Endothelial cell of umbilical vein (primary cell): ENCODE results near the gene RBPJL. TPM values are rescaled to one million over a fixed set of nuclear protein-coding genes. Genes with fewer than 3 reads are reported as not detected.

Source experiments
- BruUV-seq: library from RNA; stranded (reverse); fragments of 400-500 nt; replicated peaks from 2 replicates; lab custom pipeline; 2021; lab: Mats Ljungman, UMichigan
- CTCF ChIA-PET: fragments of 300-600, 350-600 bp; sonication (Branson Sonifier 250); formaldehyde crosslinking; loops from one replicate; lab custom pipeline; 2021; ENCODE audit warnings: antibody characterized with exemption, inconsistent platforms; lab: Charles Lee
- POLR2A ChIA-PET: fragments of 300-600, 350-600 bp; sonication (Branson Sonifier 250); formaldehyde crosslinking; loops from one replicate; lab custom pipeline; 2021; ENCODE audit warnings: antibody characterized with exemption, inconsistent platforms; lab: Charles Lee
- DNase-seq: peaks from one replicate; pipeline ENCODE4 v3.0.0-alpha.2; 2011; ENCODE audit warnings: low read depth, low spot score
- FAIRE-seq: peaks from 2 replicates; lab custom pipeline; 2011; peaks lifted over from hg19 to GRCh38; lab: Jason Lieb, UNC
- H2AFZ ChIP-seq: 2 replicates; pipeline ENCODE4 v1.6.0; 2012; ENCODE audit warnings: low read depth, low read length, control low read depth, inconsistent platforms
- H3K27ac ChIP-seq: 2 replicates; pipeline ENCODE4 v1.5.1; 2011; ENCODE audit warnings: low read depth, mild to moderate bottlenecking, control low read depth, low read length, moderate library complexity; ENCODE audit not compliant: insufficient read depth
- H3K27me3 ChIP-seq, 2 experiments: 2 replicates each; pipeline versions ENCODE4 v1.6.0 to v1.6.1; 2011; ENCODE audit warnings: low read length in 2 of 2, mixed read lengths in 1 of 2; ENCODE audit not compliant: control insufficient read depth in 2 of 2, insufficient read depth in 2 of 2
- H3K36me3 ChIP-seq, 2 experiments: 2 replicates in 1 of 2; 3 replicates in 1 of 2; pipeline ENCODE4 v1.5.1; 2011; ENCODE audit warnings: low read length in 2 of 2, mild to moderate bottlenecking in 1 of 2, moderate library complexity in 1 of 2; ENCODE audit not compliant: control insufficient read depth in 2 of 2, insufficient read depth in 2 of 2; ENCODE audit errors: extremely low read depth in 1 of 2
- H3K4me1 ChIP-seq: 3 replicates; pipeline ENCODE4 v1.5.1; 2011; ENCODE audit warnings: mild to moderate bottlenecking, low read length; ENCODE audit not compliant: control insufficient read depth, insufficient read depth; ENCODE audit errors: extremely low read depth
- H3K4me2 ChIP-seq: 2 replicates; pipeline ENCODE4 v1.6.1; 2011; ENCODE audit warnings: low read length, control low read depth, mixed read lengths; ENCODE audit not compliant: insufficient read depth
- H3K4me3 ChIP-seq, 3 experiments: fragments of 200-600 bp in 1 of 3; sonication (generic), shearing (Covaris generic) in 1 of 3; replicated peaks in 1 of 3; 2 replicates each; pipeline ENCODE4 v1.5.1; 2011 to 2016; ENCODE audit warnings: control low read depth in 3 of 3, low read length in 3 of 3, mild to moderate bottlenecking in 2 of 3, inconsistent platforms in 1 of 3, low read depth in 1 of 3, moderate library complexity in 1 of 3; ENCODE audit not compliant: insufficient read depth in 1 of 3
- H3K79me2 ChIP-seq: 2 replicates; pipeline ENCODE4 v1.6.0; 2012; ENCODE audit warnings: low read length, inconsistent platforms; ENCODE audit not compliant: control insufficient read depth, insufficient read depth
- H3K9ac ChIP-seq: replicated peaks from 2 replicates; pipeline ENCODE3; 2011; ENCODE audit warnings: low read length, control low read depth; ENCODE audit not compliant: insufficient read depth; ENCODE audit errors: extremely low read depth
- H3K9me1 ChIP-seq: replicated peaks from 3 replicates; pipeline ENCODE4 v1.6.0; 2011; ENCODE audit warnings: mild to moderate bottlenecking, low read length; ENCODE audit not compliant: control insufficient read depth, insufficient read depth; ENCODE audit errors: extremely low read depth
- H3K9me3 ChIP-seq: replicated peaks from 2 replicates; pipeline ENCODE4 v1.5.1; 2012; ENCODE audit warnings: low read length, inconsistent platforms; ENCODE audit not compliant: control insufficient read depth, insufficient read depth
- H4K20me1 ChIP-seq: replicated peaks from 2 replicates; pipeline ENCODE3; 2011; ENCODE audit warnings: mild to moderate bottlenecking, low read length; ENCODE audit not compliant: control insufficient read depth, insufficient read depth; ENCODE audit errors: extremely low read depth
- GATA2 ChIP-seq: IDR thresholded peaks from 2 replicates; pipeline ENCODE4 v1.7.0; 2011; ENCODE audit warnings: low read depth, mild to moderate bottlenecking, moderate library complexity, mixed read lengths, low read length; ENCODE audit not compliant: insufficient read length, insufficient read depth
- JUN ChIP-seq: IDR thresholded peaks from 2 replicates; pipeline ENCODE4 v1.6.1; 2011; ENCODE audit warnings: borderline replicate concordance, low read depth; ENCODE audit not compliant: insufficient read length, insufficient read depth
- MYC ChIP-seq: IDR thresholded peaks from one replicate; pipeline ENCODE4 v1.6.1; 2011; ENCODE audit warnings: mild to moderate bottlenecking, low read depth, low read length
- POLR2AphosphoS5 ChIP-seq: IDR thresholded peaks from 2 replicates; pipeline ENCODE4 v1.6.1; 2012; ENCODE audit warnings: low read depth, mild to moderate bottlenecking, control low read depth, low read length, moderate library complexity; ENCODE audit not compliant: insufficient read depth
- dilution Hi-C: fragments of 300-500 bp; cut with MboI; formaldehyde crosslinking; loops from one replicate; pipeline ENCODE4 v1.15.0; 2019; ENCODE audit warnings: low sequenced_read_pairs; ENCODE audit not compliant: extremely low pct_ligation_motif_present
- intact Hi-C: fragments of 100-400 bp; cut with micrococcal nuclease; formaldehyde crosslinking; loops from one replicate; pipeline ENCODE4 v1.10.0; 2022
- polyA plus RNA-seq, 4 experiments: library from polyadenylated mRNA; depleted of rRNA in 3 of 4; stranded (reverse) in 3 of 4; unstranded in 1 of 4; fragments of >200 nt; gene quantifications; 2 replicates each; pipeline versions ENCODE4 v1.2.1 to v1.2.3, GENCODE V29; 2011 to 2012; ENCODE audit warnings: missing spikeins in 1 of 4
- total RNA-seq: library from RNA; stranded (reverse); gene quantifications from 2 replicates; pipeline ENCODE4 v1.2.3, GENCODE V29; 2021

The RBPJL gene
- total and polyA plus RNA-seq, 2 donors (not counting 3 experiments of a cell fraction or from before 2014, with no cell fraction given), result not detected

DNA sequence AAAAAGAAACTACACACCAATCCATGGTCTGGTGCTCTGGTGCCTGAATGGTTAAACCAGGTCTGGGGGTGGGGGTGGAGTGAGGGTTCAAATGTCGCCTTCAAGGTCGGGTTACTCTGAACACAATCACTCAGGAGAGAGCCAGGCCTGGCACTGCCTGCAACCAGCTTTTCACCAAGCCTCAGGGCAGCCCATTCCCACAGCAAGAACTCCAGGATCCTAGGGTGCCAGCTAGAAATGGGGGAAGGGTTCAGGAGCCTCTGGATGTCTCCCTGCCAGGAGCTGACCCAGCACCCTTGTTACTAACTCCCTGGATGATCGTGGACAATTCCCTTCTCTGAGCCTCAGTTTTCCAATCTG, 34.9 kb downstream of the RBPJL start:
- Histone ChIP-seq H3K9me1 (no peaks in the 10 kb centered on the region), H3K9me3 (no peaks in the 10 kb centered on the region), H3K4me3 (no peak overlapping the region), H3K27me3 (no peaks in the 10 kb centered on the region), H2AFZ (no peak overlapping the region), H4K20me1 (no peaks in the 10 kb centered on the region), H3K79me2 (peaks cover 82% of the 10 kb centered on the region), H3K4me2 (no peak overlapping the region), H3K4me1 (peaks cover 67% of the 10 kb centered on the region), H3K36me3 (peaks cover 0 to 3% of the 10 kb centered on the region in 2 experiments), H3K9ac (no peak overlapping the region), H3K27ac (no peak overlapping the region)
- dilution Hi-C loops (no loop called here), intact Hi-C loops (loop anchor here (10.0 kb wide), 1 partner anchor 573 kb away; the partner anchor contains the start of gene PLTP)
- ChIA-PET POLR2A (interaction anchor here (1.9 kb wide), 1 partner anchor 21 kb away, joined by 4 read pairs; the partner anchor contains the start of gene SYS1), CTCF (interaction anchor here (1.2 to 1.6 kb wide), 6 partner anchors 11 to 95 kb away, joined by 3 to 9 read pairs (median 4); partner anchors contain the start of gene SYS1)
- no peak for FAIRE-seq
- TF ChIP-seq MYC, result no peak
- TF ChIP-seq POLR2AphosphoS5, result no peak
- DNase-seq, result no peak
- BruUV-seq, result no TSS peak

DNA sequence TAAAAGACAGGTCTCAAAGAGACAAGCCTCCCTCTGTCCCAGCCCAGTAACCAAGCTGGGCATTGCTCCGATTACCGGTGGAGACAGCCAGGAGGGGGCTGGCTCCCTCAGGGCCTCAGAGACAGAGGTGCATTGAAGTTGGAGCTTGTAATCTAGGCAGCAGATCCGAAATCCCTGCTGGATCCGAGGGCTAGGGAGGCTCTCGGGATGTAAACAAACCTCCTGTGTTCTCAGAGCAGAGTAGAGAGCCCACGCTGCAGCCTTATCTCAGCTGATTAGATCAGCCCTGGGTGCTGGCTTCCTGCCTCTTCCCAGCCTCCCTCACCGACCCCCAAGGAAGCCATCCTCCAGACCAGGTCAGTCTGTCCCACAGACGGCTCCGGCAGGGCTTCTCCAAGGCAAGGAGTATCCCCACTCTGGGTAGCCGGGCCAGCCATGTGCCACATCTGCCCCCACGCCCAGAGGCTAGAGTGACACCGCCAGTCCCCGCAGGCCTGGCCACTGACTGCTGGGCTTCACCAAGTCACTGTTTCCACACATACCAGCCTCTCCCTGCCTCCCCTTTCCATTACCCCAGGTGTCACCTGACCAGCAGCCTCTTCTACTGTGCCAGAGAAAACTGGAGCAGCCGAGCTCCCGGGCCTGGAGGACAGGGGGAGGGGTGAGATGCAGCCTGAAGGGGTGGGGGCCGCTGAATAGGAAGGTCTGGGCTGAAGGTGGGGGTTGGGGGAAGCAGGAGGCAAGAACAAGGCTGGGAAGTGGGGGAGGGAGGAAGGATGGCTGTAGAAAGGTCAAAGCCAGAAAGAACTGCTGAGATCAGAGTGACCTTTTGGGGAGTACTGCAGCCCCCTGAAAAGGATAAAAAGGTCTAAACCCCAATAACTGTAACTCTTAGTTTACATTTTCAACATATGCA, 35.6 kb downstream of the RBPJL start:
- no peak overlapping the region for H3K4me2 ChIP-seq
- peaks cover 0 to 3% of the 10 kb centered on the region in 2 experiments for H3K36me3 ChIP-seq
- FAIRE-seq, result no peak
- H3K27me3 ChIP-seq, result no peaks in the 10 kb centered on the region
- DNase-seq, result peak; percentile 50
- H3K9me1 ChIP-seq, result no peaks in the 10 kb centered on the region
- peaks cover 81% of the 10 kb centered on the region for H3K79me2 ChIP-seq
- peaks cover 68% of the 10 kb centered on the region for H3K4me1 ChIP-seq
- ChIA-PET POLR2A (interaction anchor here (0.7 to 1.9 kb wide), 2 partner anchors 20 to 73 kb away, joined by 3 to 4 read pairs; partner anchors contain the start of genes PIGT and SYS1), CTCF (interaction anchor here (1.2 to 1.6 kb wide), 6 partner anchors 11 to 95 kb away, joined by 3 to 9 read pairs (median 4); partner anchors contain the start of gene SYS1)
- H2AFZ ChIP-seq, result no peak overlapping the region
- H4K20me1 ChIP-seq, result no peaks in the 10 kb centered on the region
- H3K9ac ChIP-seq, result no peak overlapping the region
- no TSS peak for BruUV-seq
- H3K27ac ChIP-seq, result peak overlapping the region; percentile 13
- peak; percentile 52 for TF ChIP-seq GATA2
- TF ChIP-seq JUN, result no peak
- no peaks in the 10 kb centered on the region for H3K9me3 ChIP-seq
- dilution Hi-C loops, result no loop called here
- no peak overlapping the region for H3K4me3 ChIP-seq
- intact Hi-C loops, result loop anchor here (10.0 kb wide), 1 partner anchor 573 kb away; the partner anchor contains the start of gene PLTP
